Endothelial cell (in vitro differentiated cells): ENCODE results near the gene CENPL. TPM values are rescaled to one million over a fixed set of nuclear protein-coding genes. Genes with fewer than 3 reads are reported as not detected.

Experiments used
- DNase-seq: peaks from one replicate; pipeline ENCODE4 v3.0.0; 2021; ENCODE audit warnings: low spot score
- H3K27ac Mint-ChIP-seq: one replicate; pipeline ENCODE4 v1.8.0; 2021; ENCODE audit warnings: mixed read lengths, inconsistent platforms; ENCODE audit not compliant: unreplicated experiment
- H3K27me3 Mint-ChIP-seq: one replicate; pipeline ENCODE4 v1.8.0; 2021; ENCODE audit warnings: mild to moderate bottlenecking, moderate library complexity, mixed read lengths, inconsistent platforms; ENCODE audit not compliant: unreplicated experiment
- H3K36me3 Mint-ChIP-seq: one replicate; pipeline ENCODE4 v1.8.0; 2021; ENCODE audit warnings: mild to moderate bottlenecking, low read depth, mixed read lengths, inconsistent platforms; ENCODE audit not compliant: unreplicated experiment
- H3K4me1 Mint-ChIP-seq: one replicate; pipeline ENCODE4 v1.8.0; 2021; ENCODE audit warnings: mild to moderate bottlenecking, mixed read lengths, inconsistent platforms; ENCODE audit not compliant: unreplicated experiment
- H3K4me3 Mint-ChIP-seq: one replicate; pipeline ENCODE4 v1.8.0; 2021; ENCODE audit warnings: mild to moderate bottlenecking, mixed read lengths, inconsistent platforms; ENCODE audit not compliant: unreplicated experiment
- H3K9me3 Mint-ChIP-seq: one replicate; pipeline ENCODE4 v1.8.0; 2021; ENCODE audit warnings: mixed read lengths, inconsistent platforms; ENCODE audit not compliant: unreplicated experiment
- total RNA-seq: library from RNA; stranded (reverse); fragmentation: NEBNext Ultra II Directional; extraction: Animal tissue kit (Norgen Biotek cat#: 25700); gene quantifications from one replicate; pipeline ENCODE4 v1.2.1, GENCODE V29; 2021; ENCODE audit not compliant: unreplicated experiment
- TF ChIP-seq, protein P1 (sequence below): fragments of 200-600 bp; sonication (generic); IDR thresholded peaks from one replicate; pipeline ENCODE4 v1.5.0; 2021; ENCODE audit warnings: antibody characterized with exemption; ENCODE audit not compliant: unreplicated experiment

The CENPL gene
- total RNA-seq, 1 donor from 2014 or later: 6.6 TPM

DNA sequence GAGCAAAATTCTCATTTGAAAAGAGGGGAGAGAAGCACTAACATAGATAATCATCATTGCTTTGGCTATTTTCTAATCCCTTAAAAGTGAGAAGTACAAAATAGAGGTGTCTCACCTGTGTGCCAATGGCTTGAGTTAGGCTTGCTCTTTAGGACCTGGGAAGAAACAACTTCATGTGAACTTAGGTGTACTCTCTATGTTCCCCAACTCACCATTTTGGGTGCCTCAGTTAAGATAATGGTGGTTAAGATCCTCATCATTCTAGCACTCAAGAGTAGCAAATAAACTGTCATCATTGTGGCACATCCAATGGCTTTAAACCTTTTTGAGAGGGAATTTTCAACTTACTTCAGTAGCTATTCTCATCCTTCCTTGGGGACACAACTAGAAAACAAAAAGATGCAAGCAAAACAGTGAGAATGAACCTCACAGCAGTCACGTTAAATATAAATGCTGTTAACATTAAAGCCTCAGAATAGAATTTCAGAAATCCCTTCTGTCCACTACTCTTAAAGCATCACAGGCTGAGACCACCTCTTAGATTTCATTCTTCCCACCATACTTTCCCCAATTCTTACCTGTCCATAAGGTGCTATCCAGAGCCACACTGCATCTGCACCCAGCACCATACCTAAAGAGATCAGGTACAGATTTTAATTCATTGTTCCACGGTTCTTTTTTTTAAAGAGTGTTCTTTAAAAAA, 41.9 kb upstream of the CENPL start:
- peaks cover 39% of the 10 kb centered on the region for H3K36me3 Mint-ChIP-seq
- no peak for DNase-seq
- H3K27me3 Mint-ChIP-seq: peaks cover 13% of the 10 kb centered on the region
- H3K4me1 Mint-ChIP-seq: peaks cover 40% of the 10 kb centered on the region
- peak overlapping the region; percentile 89 for H3K27ac Mint-ChIP-seq
- no peaks in the 10 kb centered on the region for H3K9me3 Mint-ChIP-seq
- TF ChIP-seq, protein P1, sequence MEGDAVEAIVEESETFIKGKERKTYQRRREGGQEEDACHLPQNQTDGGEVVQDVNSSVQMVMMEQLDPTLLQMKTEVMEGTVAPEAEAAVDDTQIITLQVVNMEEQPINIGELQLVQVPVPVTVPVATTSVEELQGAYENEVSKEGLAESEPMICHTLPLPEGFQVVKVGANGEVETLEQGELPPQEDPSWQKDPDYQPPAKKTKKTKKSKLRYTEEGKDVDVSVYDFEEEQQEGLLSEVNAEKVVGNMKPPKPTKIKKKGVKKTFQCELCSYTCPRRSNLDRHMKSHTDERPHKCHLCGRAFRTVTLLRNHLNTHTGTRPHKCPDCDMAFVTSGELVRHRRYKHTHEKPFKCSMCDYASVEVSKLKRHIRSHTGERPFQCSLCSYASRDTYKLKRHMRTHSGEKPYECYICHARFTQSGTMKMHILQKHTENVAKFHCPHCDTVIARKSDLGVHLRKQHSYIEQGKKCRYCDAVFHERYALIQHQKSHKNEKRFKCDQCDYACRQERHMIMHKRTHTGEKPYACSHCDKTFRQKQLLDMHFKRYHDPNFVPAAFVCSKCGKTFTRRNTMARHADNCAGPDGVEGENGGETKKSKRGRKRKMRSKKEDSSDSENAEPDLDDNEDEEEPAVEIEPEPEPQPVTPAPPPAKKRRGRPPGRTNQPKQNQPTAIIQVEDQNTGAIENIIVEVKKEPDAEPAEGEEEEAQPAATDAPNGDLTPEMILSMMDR: no peak
- peak overlapping the region; percentile 96 for H3K4me3 Mint-ChIP-seq

DNA sequence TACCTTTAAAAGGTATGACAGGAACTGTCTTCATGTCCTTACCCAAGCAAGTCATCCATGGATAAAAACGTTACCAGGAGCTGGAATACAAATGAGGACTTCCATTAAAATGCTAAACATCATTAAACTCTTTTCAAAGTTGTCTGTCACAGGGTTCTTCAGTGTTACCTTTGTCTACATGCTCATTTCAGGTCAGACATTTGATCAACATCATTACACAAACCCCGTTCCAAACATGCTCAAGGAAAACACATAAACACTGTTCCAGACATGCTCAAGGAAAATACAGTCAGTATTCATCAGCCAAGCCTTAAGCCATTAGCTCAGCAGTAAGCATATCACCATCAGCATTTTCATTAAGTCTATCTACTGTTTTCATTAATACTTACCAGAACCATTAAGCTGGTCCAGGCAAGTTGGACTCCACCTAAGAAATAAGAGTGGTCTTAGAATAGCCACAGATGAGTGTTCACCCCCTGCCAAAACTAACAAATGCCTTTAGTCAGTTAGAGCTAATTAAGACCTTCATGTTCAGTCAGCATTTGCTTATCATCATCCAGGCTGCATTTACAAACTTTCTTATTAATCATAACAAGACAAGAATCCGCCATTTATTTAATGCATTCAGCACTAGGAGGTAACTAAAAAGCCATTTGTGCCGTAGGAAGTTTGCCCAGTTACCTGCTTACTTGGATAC, 40.9 kb upstream of the CENPL start:
- H3K36me3 Mint-ChIP-seq: peaks cover 34% of the 10 kb centered on the region
- H3K27ac Mint-ChIP-seq: peak overlapping the region; percentile 85
- H3K4me3 Mint-ChIP-seq: peak overlapping the region; percentile 96
- peaks cover 13% of the 10 kb centered on the region for H3K27me3 Mint-ChIP-seq
- no peaks in the 10 kb centered on the region for H3K9me3 Mint-ChIP-seq
- TF ChIP-seq, protein P1: no peak
- no peak for DNase-seq
- H3K4me1 Mint-ChIP-seq: peaks cover 36% of the 10 kb centered on the region

DNA sequence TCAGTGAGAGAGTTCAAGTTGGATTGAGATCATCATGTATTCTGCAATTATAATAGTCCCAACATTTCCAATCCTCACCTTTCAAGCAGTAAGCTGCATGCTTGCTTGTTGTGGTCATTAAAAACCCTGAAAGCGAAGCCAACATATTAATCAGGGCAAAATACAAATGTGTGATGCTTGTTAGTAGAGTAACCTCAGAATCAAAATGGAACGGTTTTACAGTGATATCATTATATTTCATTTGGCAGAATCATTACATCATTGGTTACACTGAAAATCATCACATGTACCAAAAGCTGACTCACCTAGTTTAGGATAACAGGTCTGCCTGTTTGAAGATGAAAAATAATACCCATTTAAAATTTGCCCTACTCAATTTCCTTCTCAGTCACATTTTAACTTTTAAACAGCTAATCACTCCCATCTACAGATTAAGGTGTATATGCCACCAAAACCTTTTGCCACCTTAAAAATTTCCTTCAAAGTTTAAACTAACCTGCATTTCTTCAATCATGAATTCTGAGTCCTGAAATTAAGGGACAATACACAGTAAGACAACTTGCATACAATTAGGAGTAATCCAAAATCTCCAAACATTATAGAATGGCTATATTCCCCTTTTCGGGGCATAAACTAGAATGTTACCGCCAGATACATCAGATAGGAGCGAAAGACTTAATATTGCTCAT, 39.6 kb upstream of the CENPL start:
- no peak for DNase-seq
- TF ChIP-seq, protein P1: no peak
- H3K9me3 Mint-ChIP-seq: no peaks in the 10 kb centered on the region
- H3K4me1 Mint-ChIP-seq: peaks cover 33% of the 10 kb centered on the region
- H3K27me3 Mint-ChIP-seq: peaks cover 11% of the 10 kb centered on the region
- peak overlapping the region; percentile 69 for H3K4me3 Mint-ChIP-seq
- peak overlapping the region; percentile 36 for H3K27ac Mint-ChIP-seq
- H3K36me3 Mint-ChIP-seq: peaks cover 38% of the 10 kb centered on the region

DNA sequence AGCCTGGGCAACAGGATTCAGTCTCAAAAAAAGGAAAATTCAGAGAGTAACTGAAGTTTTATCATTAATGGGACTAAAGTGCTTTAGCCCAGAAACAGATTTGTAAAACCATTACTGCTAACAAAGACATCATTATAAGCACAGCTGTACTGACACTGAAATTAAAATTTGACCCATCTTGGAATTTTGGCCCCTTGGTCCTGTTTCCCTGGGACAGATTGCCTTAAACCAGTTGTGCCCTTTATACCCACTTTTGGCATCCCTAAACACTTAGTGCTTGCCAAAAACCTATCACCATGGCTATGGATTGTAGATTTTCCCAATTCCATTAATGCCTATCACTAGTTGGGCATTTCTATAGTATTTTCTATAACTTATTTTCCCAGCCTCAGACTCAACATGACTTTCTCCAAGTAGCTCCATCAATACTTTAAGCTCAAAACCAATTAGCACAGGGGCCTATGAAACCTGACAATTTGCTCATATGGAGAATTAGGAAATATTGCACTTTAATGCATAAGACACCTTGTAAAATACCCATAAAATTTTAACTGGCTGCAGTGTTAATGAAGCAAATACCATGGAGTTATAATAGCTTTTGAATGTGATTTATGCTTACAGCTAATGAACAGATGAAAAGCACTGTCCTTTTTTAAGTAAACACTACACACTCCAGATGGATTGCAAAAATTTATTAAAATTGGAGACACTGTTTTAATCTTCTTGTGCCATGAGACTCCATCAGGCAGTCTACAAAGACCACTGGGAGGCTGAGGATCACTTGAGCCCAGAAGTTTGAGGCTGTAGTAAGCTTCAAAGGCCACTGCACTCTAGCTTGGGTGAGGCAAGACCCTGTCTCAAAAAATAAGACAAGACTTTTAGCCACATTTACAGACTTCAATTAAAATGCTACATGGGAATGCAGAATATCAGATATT, 38.8 kb upstream of the CENPL start:
- no peak for DNase-seq
- no peaks in the 10 kb centered on the region for H3K9me3 Mint-ChIP-seq
- TF ChIP-seq, protein P1: no peak
- H3K36me3 Mint-ChIP-seq: peaks cover 38% of the 10 kb centered on the region
- peaks cover 8% of the 10 kb centered on the region for H3K27me3 Mint-ChIP-seq
- peaks cover 28% of the 10 kb centered on the region for H3K4me1 Mint-ChIP-seq
- H3K4me3 Mint-ChIP-seq: peak overlapping the region; percentile 69
- peak overlapping the region; percentile 36 for H3K27ac Mint-ChIP-seq
